Left ventricle myocardium inferior (tissue), 1 donor: ENCODE measurements around the gene ZFP64. TPM values are rescaled to one million over a fixed set of nuclear protein-coding genes. Genes with fewer than 3 reads are reported as not detected.
"Not testable (repeated sequence)": the region's sequence is repeated elsewhere in the genome, so short reads cannot be mapped to it uniquely, and the experiment has no call there.

Experiments
- DNase-seq: peaks from one replicate; pipeline ENCODE4 v3.0.0-alpha.2; 2020
- H3K27ac ChIP-seq: fragments of 200-600 bp; replicated peaks from 2 replicates; pipeline ENCODE4 v1.8.0; 2021
- H3K27me3 ChIP-seq: fragments of 200-600 bp; 2 replicates; pipeline ENCODE4 v1.8.0; 2021; ENCODE audit warnings: low read depth
- H3K36me3 ChIP-seq: fragments of 200-600 bp; 2 replicates; pipeline ENCODE4 v1.8.0; 2021
- H3K4me1 ChIP-seq: fragments of 200-600 bp; 2 replicates; pipeline ENCODE4 v1.8.0; 2021
- H3K4me3 ChIP-seq: fragments of 200-600 bp; 2 replicates; pipeline ENCODE4 v1.8.0; 2021; ENCODE audit warnings: mild to moderate bottlenecking, moderate library complexity
- H3K9me3 ChIP-seq: fragments of 200-600 bp; replicated peaks from 2 replicates; pipeline ENCODE4 v1.8.0; 2021
- CTCF ChIP-seq: fragments of 200-600 bp; IDR thresholded peaks from 2 replicates; pipeline ENCODE4 v1.8.0; 2021; ENCODE audit warnings: antibody characterized with exemption, mild to moderate bottlenecking, borderline replicate concordance
- intact Hi-C: fragments of 100-400 bp; cut with micrococcal nuclease; formaldehyde crosslinking; loops from one replicate; pipeline ENCODE4 v1.11.0; 2022
- total RNA-seq: library from RNA; stranded (reverse); fragmentation: NEBNext Ultra II Directional; extraction: Animal tissue kit (Norgen Biotek cat#: 25700); gene quantifications from one replicate; pipeline ENCODE4 v1.2.1, GENCODE V29; 2021
- donor health status: DM: no; HTN: yes; CAD: no; lungs with severe emphysema.

Gene ZFP64
- total RNA-seq, 1 donor from 2014 or later = 8.4 TPM

DNA sequence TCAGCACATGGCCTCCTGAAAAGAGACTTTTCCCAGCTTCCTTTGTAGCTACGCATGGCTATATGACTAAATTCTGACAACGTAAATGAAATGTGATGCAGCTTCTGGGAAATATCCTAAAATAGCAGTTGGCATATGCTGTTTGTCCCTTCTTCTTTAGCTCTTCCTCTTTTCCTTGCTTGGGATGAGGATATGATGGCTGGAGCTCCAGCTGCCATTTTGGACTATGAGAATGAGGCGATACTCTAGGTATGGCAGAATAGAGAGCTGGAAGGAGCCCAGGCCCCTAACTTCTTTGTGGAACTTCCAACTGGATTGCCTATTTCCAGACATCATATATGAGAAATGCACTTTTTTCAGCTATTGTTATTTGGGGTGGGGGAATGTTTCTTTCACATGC, 5.3 kb upstream of the ZFP64 start:
- intact Hi-C loops = no loop called here

DNA sequence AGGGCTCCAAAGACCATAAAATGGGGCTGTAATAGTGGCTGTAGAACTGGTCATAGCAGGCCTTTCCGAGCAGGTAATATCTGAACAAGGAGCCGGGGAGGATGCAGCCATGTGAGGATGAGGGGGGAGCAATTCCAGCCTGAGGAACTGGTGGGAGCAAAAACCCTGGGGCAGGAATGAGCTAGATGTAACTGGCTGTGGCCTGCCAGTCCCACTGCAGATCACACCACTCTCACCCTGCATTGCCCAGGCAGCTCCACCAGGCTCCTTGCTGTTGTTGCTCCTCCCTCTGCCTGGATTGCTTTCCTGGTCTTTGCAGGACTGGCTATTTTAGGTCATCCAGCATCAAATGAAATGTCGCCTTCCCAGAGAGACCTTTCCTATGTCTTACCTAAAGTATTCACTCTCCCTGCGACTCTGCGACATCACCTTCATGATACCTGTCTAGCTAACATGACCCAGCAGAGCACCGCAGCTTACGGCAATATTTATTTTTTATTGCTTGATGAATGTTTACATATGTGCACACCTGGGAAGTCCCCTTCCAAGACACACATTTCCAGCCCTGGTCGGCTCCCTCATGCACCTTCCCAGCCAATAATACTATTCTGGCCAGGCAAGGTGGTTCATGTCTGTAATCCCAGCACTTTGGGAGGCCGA, 2.4 kb upstream of the ZFP64 start:
- Histone ChIP-seq H3K4me1 (peaks cover 35% of the 10 kb centered on the region), H3K27me3 (no peaks in the 10 kb centered on the region), H3K4me3 (no peak overlapping the region), H3K27ac (no peak overlapping the region), H3K9me3 (no peaks in the 10 kb centered on the region), H3K36me3 (no peaks in the 10 kb centered on the region)
- TF ChIP-seq CTCF = no peak
- DNase-seq = no peak
- intact Hi-C loops = no loop called here

More for the DNA sequence above, 5.3 kb upstream of the ZFP64 start:
- no peaks in the 10 kb centered on the region for H3K36me3 ChIP-seq
- no peak overlapping the region for H3K27ac ChIP-seq
- no peaks in the 10 kb centered on the region for H3K27me3 ChIP-seq
- H3K4me1 ChIP-seq = peaks cover 14% of the 10 kb centered on the region
- DNase-seq = no peak
- no peaks in the 10 kb centered on the region for H3K9me3 ChIP-seq
- H3K4me3 ChIP-seq = no peak overlapping the region
- no peak for TF ChIP-seq CTCF

GRCh38 chr20:52193133-52193532, 1.6 kb upstream of the ZFP64 start:
- Histone ChIP-seq H3K36me3 (no peaks in the 10 kb centered on the region), H3K27ac (peak overlapping the region; percentile 98), H3K4me3 (no peak overlapping the region), H3K4me1 (peaks cover 35% of the 10 kb centered on the region), H3K9me3 (no peaks in the 10 kb centered on the region), H3K27me3 (no peaks in the 10 kb centered on the region)
- no peak for TF ChIP-seq CTCF
- DNase-seq = no peak
- intact Hi-C loops = no loop called here

DNA sequence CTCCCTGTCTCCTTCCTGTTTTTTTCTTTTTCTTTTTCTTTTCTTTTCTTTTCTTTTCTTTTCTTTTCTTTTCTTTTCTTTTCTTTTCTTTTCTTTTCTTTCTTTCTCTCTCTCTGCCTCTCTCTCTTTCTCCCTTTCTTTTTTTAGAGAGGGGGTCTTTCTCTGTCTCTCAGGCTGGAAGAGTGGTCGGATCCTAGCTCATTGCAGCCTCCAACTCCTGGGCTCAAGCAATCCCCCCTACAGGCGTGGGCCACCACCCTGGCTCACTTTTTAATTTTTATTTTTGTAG, 1.1 kb upstream of the ZFP64 start:
- H3K36me3 ChIP-seq, H3K9me3 ChIP-seq, H3K27me3 ChIP-seq, DNase-seq, intact Hi-C loops: not testable (repeated sequence)
- H3K27ac ChIP-seq = peak overlapping the region; percentile 98
- H3K4me3 ChIP-seq = peak overlapping the region; percentile 99
- peaks cover 35% of the 10 kb centered on the region for H3K4me1 ChIP-seq

DNA sequence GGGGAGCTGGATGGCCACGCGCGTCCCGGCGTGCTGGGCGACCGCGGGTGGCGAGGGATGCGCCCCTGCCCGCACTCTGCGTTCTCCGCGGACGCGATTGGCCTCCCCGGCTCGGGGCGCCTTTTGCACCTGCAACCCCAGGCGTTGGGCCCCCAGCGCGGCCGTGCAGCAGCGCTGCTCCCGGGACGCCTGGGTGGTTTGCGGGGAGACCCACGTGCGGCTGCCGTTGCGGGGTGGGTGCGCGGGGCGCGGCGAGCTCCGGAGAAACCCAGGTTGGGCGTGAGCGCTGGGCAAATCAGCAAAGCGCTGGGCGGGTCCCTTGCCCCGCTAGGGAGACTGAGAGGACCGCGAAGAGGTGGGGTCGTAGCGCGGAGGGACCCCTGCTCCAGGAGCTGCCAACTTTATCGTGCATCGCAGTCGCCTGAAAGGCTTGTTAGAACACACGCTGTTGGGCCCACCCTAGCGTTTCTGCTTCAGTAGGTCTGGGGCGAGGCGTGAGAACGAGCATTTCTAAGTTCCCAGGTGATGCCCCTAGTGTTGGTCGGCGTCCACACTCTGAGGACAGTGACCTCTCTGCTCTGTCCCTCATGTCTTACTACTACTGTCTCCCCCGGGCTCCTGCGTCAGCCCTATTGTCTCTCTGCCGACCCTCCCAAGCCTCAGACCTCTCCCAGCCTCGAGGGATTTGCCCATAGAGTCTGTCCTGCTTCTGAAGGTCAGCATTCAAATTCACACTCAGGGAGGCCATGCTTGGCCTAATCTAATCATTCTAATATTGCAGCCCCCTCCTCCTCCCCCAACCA, 538 bp upstream of the ZFP64 start:
- Histone ChIP-seq H3K4me1 (peaks cover 35% of the 10 kb centered on the region), H3K36me3 (peaks cover under 1% of the 10 kb centered on the region), H3K27me3 (no peaks in the 10 kb centered on the region), H3K9me3 (no peaks in the 10 kb centered on the region), H3K4me3 (peak overlapping the region; percentile 99), H3K27ac (peak overlapping the region; percentile 98)
- DNase-seq = peak; percentile 45
- peak; percentile 41 for TF ChIP-seq CTCF
- intact Hi-C loops = no loop called here

DNA sequence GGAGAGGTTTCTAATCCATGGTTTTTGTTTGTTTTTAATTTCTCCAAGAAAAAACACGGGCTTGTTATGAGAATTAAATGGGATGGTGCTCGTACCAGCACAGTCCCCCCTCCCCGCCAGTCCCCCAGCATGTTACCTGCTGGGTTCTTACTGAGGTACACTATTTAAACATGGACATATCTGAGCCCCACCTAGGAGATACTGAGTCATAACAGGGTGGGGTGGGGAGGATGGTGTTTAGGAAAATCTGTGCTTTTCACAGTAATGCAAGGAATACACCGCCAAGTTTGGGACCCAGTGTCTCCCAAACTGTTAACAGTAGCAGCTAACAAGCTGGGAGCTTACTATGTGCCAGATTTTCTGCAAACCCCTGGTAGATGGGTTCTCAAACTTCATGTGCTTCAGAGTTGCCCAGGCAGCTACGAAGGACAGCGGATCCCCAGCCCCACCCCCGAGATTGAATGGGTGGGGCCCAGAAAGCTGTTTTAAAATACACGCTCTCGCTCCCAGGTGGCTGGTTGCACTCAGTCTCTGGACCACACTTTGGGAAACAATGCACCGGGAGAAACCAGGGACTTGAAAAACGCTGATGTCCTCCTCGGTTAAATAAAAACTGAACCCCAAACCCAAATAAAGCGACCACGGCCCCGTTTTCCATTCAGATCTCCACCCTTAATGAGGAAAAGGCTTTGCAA, 995 bp downstream of the ZFP64 start:
- H3K9me3 ChIP-seq = no peaks in the 10 kb centered on the region
- no peaks in the 10 kb centered on the region for H3K27me3 ChIP-seq
- peak overlapping the region; percentile 98 for H3K27ac ChIP-seq
- intact Hi-C loops = no loop called here
- no peak for TF ChIP-seq CTCF
- peaks cover 16% of the 10 kb centered on the region for H3K36me3 ChIP-seq
- DNase-seq = peak; percentile 30
- H3K4me3 ChIP-seq = peak overlapping the region; percentile 99
- H3K4me1 ChIP-seq = peaks cover 35% of the 10 kb centered on the region
